Measurements from ENCODE around the gene PIP5K1B.

PIP5K1B gene

DNA sequence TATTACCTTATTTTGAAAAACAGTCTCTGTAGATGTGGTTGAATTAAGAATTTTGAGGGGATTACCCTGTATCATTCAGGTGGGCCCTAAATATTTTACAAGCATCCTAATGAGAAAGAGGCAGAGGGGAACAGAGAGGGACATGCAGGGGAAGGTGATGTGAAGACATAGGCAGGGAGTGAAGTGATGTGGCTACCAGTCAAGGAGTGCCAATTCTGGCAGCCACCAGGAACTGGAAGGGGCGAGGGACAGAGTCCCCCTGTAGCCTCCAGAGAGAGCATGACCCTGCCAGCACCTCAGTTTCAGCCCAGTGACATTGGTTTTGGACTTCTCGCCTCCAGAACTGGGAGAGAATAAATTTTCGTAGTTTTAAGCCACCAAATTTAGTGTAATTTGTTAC is 44.1 kb downstream of the PIP5K1B start:
- TF ChIP-seq FOXM1 (IDR thresholded peaks at IDR 0.05; ENCODE audit: borderline replicate concordance, low read depth): no peak
- TF ChIP-seq EP300 (IDR thresholded peaks at IDR 0.05; ENCODE audit: borderline replicate concordance): no peak
- TF ChIP-seq EGR1 (IDR thresholded peaks at IDR 0.05): no peak
- no peak for TF ChIP-seq CEBPB (IDR thresholded peaks at IDR 0.05)
- TF ChIP-seq NFIC (IDR thresholded peaks at IDR 0.05): no peak
- TF ChIP-seq CREB1 (IDR thresholded peaks at IDR 0.05; ENCODE audit: low read depth): no peak
- TF ChIP-seq YY1 (IDR thresholded peaks at IDR 0.05; ENCODE audit: low read depth): no peak
- TF ChIP-seq, protein P1, sequence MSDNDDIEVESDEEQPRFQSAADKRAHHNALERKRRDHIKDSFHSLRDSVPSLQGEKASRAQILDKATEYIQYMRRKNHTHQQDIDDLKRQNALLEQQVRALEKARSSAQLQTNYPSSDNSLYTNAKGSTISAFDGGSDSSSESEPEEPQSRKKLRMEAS (IDR thresholded peaks at IDR 0.05): no peak
- TF ChIP-seq ZBTB7A (IDR thresholded peaks at IDR 0.05; ENCODE audit: low read depth): no peak
- TF ChIP-seq TEAD4 (IDR thresholded peaks at IDR 0.05): no peak
- TF ChIP-seq TCF12 (IDR thresholded peaks at IDR 0.05; ENCODE audit: low read depth): no peak
- no peak for TF ChIP-seq TAF1 (IDR thresholded peaks at IDR 0.05; ENCODE audit: low read depth)
- TF ChIP-seq RAD21 (IDR thresholded peaks at IDR 0.05; ENCODE audit: low read depth): no peak
- TF ChIP-seq, protein P2, sequence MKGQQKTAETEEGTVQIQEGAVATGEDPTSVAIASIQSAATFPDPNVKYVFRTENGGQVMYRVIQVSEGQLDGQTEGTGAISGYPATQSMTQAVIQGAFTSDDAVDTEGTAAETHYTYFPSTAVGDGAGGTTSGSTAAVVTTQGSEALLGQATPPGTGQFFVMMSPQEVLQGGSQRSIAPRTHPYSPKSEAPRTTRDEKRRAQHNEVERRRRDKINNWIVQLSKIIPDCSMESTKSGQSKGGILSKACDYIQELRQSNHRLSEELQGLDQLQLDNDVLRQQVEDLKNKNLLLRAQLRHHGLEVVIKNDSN (IDR thresholded peaks at IDR 0.05): no peak
- TF ChIP-seq, protein P3, sequence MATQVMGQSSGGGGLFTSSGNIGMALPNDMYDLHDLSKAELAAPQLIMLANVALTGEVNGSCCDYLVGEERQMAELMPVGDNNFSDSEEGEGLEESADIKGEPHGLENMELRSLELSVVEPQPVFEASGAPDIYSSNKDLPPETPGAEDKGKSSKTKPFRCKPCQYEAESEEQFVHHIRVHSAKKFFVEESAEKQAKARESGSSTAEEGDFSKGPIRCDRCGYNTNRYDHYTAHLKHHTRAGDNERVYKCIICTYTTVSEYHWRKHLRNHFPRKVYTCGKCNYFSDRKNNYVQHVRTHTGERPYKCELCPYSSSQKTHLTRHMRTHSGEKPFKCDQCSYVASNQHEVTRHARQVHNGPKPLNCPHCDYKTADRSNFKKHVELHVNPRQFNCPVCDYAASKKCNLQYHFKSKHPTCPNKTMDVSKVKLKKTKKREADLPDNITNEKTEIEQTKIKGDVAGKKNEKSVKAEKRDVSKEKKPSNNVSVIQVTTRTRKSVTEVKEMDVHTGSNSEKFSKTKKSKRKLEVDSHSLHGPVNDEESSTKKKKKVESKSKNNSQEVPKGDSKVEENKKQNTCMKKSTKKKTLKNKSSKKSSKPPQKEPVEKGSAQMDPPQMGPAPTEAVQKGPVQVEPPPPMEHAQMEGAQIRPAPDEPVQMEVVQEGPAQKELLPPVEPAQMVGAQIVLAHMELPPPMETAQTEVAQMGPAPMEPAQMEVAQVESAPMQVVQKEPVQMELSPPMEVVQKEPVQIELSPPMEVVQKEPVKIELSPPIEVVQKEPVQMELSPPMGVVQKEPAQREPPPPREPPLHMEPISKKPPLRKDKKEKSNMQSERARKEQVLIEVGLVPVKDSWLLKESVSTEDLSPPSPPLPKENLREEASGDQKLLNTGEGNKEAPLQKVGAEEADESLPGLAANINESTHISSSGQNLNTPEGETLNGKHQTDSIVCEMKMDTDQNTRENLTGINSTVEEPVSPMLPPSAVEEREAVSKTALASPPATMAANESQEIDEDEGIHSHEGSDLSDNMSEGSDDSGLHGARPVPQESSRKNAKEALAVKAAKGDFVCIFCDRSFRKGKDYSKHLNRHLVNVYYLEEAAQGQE (IDR thresholded peaks at IDR 0.05; ENCODE audit: low read depth): no peak

DNA sequence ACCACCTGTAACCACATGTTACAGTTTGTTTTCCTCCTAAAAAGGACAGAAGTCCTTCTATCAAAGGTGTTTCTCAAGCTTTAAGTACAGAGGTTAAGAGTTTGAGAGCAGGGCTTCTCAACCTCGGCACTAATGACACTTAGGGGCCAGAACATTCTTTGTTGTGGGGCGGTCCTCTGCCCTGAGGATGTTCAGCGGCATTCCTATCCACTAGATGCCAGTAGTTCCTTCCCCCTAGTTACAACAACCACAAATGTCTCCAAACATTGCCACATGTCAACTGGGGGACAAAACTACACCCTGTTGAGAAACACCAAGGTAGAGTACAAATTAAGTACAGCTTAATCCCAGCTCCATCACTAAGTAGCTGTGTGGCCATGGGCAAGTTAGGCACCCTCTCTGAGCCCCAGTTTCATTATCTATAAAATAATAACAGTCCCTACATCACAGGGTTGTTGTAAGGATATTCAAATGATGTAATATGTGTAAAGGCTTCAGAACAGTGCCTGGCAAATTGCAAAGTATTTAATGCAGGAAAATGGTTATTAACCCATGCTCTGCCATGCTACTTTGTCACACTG is 44.6 kb downstream of the PIP5K1B start:
- TF ChIP-seq RAD21 (IDR thresholded peaks at IDR 0.05; ENCODE audit: low read depth) (no peak), CEBPB (IDR thresholded peaks at IDR 0.05) (no peak), NFIC (IDR thresholded peaks at IDR 0.05) (no peak), TAF1 (IDR thresholded peaks at IDR 0.05; ENCODE audit: low read depth) (no peak), FOXM1 (IDR thresholded peaks at IDR 0.05; ENCODE audit: borderline replicate concordance, low read depth) (no peak), EGR1 (IDR thresholded peaks at IDR 0.05) (no peak)
- TF ChIP-seq, protein P2 (IDR thresholded peaks at IDR 0.05): no peak
- TF ChIP-seq, protein P1 (IDR thresholded peaks at IDR 0.05): no peak

DNA sequence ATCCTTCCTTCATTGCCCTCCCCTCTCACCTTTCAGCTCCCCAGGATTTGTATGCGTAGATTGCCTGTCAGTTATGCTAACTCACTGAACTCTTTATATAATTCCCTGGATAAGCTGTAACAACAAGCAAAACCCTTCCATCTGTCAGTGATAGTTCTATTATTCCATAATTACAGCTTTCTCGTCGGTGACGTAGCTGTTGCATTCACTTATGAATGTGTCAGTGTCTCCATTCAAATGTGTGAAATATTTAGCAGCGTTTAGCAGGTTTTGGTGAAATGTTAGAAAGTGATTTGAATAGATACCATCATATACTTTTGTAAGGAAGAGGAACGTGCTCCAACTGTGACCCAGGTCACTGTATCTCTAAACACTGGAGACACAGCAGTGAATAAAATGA is 45.2 kb downstream of the PIP5K1B start:
- no peak for TF ChIP-seq CREB1 (IDR thresholded peaks at IDR 0.05; ENCODE audit: low read depth)
- TF ChIP-seq, protein P3 (IDR thresholded peaks at IDR 0.05; ENCODE audit: low read depth): no peak
- TF ChIP-seq EP300 (IDR thresholded peaks at IDR 0.05; ENCODE audit: borderline replicate concordance): no peak
- TF ChIP-seq RAD21 (IDR thresholded peaks at IDR 0.05; ENCODE audit: low read depth): no peak
- no peak for TF ChIP-seq YY1 (IDR thresholded peaks at IDR 0.05; ENCODE audit: low read depth)
- TF ChIP-seq ZBTB7A (IDR thresholded peaks at IDR 0.05; ENCODE audit: low read depth): no peak
- TF ChIP-seq, protein P1 (IDR thresholded peaks at IDR 0.05): no peak
- TF ChIP-seq TEAD4 (IDR thresholded peaks at IDR 0.05): no peak
- TF ChIP-seq FOXM1 (IDR thresholded peaks at IDR 0.05; ENCODE audit: borderline replicate concordance, low read depth): no peak
- TF ChIP-seq EGR1 (IDR thresholded peaks at IDR 0.05): no peak
- no peak for TF ChIP-seq NFIC (IDR thresholded peaks at IDR 0.05)
- no peak for TF ChIP-seq TCF12 (IDR thresholded peaks at IDR 0.05; ENCODE audit: low read depth)
- TF ChIP-seq, protein P2 (IDR thresholded peaks at IDR 0.05): no peak

DNA sequence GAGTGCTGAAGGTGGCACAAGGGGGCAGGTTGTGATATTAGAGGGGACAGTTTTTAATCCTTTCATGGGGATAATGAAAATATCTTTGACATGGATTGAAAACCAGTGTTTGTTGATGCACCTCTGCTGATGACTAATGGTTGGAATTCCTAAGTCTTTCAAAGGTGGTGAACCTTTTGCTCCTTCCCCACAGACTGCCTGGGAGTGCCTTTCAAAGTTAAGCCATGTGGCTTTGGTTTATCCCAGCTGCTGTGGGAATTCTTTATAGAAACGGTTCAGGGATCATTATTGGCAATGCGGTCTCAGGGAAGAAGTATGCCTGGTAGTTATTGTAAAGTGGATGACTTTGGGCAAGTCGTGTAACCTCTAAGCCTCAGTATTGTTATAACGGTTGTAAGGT is 45.7 kb downstream of the PIP5K1B start:
- TF ChIP-seq, protein P2 (IDR thresholded peaks at IDR 0.05): no peak
- TF ChIP-seq NFIC (IDR thresholded peaks at IDR 0.05) (no peak), RAD21 (IDR thresholded peaks at IDR 0.05; ENCODE audit: low read depth) (no peak), EGR1 (IDR thresholded peaks at IDR 0.05) (no peak), TAF1 (IDR thresholded peaks at IDR 0.05; ENCODE audit: low read depth) (no peak), CREB1 (IDR thresholded peaks at IDR 0.05; ENCODE audit: low read depth) (no peak), TEAD4 (IDR thresholded peaks at IDR 0.05) (no peak), CEBPB (IDR thresholded peaks at IDR 0.05) (no peak), ZBTB7A (IDR thresholded peaks at IDR 0.05; ENCODE audit: low read depth) (no peak), YY1 (IDR thresholded peaks at IDR 0.05; ENCODE audit: low read depth) (no peak), TCF12 (IDR thresholded peaks at IDR 0.05; ENCODE audit: low read depth) (no peak), FOXM1 (IDR thresholded peaks at IDR 0.05; ENCODE audit: borderline replicate concordance, low read depth) (no peak), EP300 (IDR thresholded peaks at IDR 0.05; ENCODE audit: borderline replicate concordance) (no peak)
- TF ChIP-seq, protein P3 (IDR thresholded peaks at IDR 0.05; ENCODE audit: low read depth): no peak
- TF ChIP-seq, protein P1 (IDR thresholded peaks at IDR 0.05): no peak
